NOMO-1 treated with dmso at 0.1 percent for 144 hours (cell line): ENCODE results near the gene CFAP299.

Experiments used
- DNase-seq: peaks from one replicate; lab custom pipeline; 2025; ENCODE audit not compliant: unreplicated experiment; lab: John Stamatoyannopoulos, UW

CFAP299 gene

DNA sequence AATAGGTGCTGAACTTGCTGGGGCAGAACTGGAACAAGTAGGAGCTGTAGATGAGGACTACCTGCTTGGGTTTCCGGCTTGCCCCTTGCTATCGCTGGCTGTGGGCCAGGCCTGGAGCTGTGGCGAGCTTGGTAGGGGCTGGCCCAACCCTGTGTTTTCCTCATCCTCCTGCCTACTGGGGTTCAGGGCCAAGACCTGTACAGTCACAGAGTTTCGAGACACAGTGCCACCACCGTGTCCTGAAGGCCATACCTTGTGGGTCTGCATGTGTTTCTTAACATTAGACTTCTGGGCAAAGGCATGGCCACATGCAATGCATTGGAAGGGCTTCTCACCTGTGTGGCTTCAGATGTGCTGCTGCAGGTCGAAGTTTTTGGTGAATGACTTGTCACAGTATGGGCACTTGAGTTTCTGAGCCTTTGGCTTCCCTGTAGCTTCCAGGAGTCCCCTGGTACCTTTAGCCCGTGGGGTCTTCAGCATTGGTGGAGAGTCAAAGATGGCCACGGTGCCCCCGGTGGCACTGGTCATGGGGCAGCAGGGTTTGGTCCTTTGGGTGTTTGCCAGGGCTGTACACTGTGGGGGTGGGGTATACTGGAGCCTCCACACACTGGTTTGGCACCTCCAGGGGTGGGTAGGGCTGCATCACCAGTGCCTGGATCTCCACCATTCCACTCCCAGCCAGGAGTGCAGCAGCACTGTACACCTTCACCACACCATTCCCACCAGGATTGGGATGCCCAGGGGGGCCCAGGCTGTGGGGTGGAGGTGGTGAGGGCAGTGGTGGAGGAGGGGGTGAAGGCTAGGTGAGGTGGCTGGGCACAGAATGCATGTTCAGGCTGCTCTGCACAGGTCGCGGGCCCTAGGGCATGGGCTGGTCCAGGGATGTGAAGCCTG is 52.1 kb downstream of the CFAP299 start:
- no peak for DNase-seq

- DNase-seq: no peak
Measured at GRCh38 chr4:80388284-80388607, 52.7 kb downstream of the CFAP299 start.

- DNase-seq: no peak
Measured at GRCh38 chr4:80390178-80390577, 54.6 kb downstream of the CFAP299 start.

DNA sequence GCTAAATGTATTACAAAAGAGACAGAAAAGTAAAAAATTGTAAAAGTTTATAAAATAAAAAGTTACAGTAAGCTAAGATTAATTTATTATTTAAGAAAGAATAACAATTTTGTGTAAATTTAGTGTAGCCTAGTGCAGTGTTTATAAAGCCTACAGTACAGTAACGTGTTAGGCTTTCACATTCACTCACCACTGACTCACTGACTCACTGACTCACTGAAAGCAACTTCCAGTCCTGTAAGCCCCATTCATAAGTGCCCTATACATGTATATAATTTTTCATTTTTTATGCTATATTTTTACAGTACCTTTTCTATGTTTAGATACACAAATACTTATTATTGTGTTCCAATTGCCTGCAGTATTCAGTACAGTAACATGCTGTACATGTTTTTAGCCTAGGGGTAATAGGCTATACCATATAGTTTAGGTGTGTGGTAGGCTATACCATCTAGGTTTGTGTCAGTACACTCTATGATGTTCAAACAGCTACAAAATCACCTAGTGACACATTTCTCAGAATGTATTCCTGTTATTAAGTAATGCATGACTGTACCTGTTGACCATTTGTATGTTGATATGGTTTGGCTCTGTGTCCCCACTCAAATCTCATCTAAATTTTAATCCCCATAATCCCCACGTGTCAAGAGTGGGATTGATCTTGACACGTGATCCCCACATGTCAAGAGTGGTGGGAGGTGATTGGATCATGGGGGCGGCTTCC is 57.9 kb downstream of the CFAP299 start:
- DNase-seq: no peak

DNA sequence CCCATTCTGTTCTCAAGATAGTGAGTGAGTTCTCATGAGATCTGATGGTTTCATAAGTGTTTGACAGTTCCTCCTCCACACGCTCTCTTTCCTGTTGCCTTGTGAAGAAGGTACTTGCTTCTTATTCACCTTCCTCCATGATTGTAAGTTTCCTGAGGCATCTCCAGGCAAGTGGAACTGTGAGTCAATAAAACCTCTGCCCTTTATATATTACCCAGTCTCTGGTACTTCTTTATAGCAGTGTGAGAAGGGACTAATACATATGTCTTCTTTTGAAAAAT is 58.4 kb downstream of the CFAP299 start:
- DNase-seq: no peak

DNA sequence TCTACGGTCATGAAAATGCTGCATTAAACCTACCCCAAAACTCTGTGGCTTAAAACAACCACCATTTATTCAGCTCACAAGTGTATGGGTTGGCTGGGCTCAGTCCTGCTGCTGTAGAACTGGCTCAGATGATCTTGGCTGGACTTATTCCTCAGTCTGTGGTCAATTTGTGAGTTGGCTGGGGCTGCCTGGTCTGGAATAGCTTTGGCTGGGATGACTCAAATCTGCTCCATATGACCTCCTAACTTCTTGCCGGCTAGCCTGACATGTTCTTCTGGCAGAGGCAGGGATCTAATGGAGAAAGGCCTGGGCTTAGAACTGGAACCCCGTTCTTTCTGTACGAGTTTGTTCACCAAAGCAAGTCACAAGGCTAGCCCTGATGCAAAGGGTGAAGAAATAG is 71.7 kb downstream of the CFAP299 start:
- no peak for DNase-seq

- no peak for DNase-seq
Measured at GRCh38 chr4:80409809-80410208, 74.3 kb downstream of the CFAP299 start.

GRCh38 chr4:80412322-80412721 is 76.8 kb downstream of the CFAP299 start:
- no peak for DNase-seq

DNA sequence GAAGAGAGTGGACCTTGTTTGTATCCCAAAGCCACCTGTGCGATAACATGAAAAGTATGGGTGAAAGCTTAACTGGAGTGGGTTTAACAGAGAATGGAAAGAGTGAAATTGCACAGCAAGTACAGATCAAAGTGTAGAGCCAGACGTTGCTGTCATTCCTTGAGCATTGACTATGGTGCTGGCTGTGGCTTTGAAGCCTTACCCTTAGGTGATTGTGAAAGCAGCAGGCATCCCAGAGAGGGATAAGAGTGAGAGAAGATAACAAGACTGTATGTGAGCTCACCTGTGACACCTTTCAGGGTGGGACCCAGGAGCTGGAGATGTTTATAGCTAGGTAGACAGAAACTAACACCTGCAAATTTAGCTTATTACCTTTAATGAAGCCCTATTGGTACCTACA is 77.6 kb downstream of the CFAP299 start:
- no peak for DNase-seq

DNA sequence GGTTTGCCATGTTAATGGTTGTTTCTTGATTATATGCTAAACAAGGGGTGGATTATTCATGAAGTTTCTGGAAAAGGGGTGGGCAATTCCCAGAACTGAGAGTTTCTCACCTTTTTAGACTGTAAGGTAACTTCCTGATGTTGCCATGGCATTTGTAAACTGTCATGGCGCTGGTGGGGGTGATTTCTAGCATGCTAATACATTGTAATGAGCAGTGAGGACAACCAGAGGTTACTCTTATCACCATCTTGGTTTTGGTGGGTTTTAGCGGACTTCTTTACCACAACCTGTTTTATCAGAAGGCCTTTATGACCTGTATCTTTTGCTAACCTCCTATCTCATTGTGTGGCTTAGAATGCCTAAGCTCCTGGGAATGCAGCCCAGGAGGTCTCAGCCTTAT is 81.5 kb downstream of the CFAP299 start:
- no peak for DNase-seq

- DNase-seq: no peak
Measured at GRCh38 chr4:80419946-80420345, 84.4 kb downstream of the CFAP299 start.

- no peak for DNase-seq
Measured at GRCh38 chr4:80420638-80421037, 85.1 kb downstream of the CFAP299 start.

DNA sequence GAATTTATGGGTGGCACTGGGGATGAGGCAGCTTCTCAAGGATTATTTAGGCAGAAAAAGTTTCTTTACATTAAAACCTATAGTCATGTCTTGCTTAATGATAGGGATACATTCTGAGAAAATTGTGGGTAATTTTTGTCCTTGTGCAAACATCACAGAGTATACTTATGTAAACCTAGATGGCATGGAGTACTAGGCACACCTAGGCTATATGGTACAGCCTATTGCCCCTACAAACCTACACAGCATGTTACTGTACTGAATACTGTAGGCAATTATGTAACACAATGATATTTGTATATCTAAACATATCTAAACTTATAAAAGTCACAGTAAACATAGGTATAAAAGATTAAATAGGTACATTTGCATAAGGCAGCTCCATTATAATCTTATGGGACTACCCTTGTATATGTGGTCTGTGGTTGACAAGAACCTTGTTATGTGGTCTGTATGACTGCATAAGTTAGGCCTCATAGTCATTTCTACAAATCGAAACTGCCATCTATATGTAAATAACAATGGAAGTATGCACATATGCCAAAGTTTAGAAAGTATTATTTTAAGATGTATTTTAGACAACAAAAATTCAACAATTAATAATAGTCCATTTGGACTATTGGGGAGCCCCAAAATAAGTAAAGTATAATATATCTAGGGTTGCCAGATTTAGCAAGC is 87.3 kb downstream of the CFAP299 start:
- DNase-seq: no peak

DNA sequence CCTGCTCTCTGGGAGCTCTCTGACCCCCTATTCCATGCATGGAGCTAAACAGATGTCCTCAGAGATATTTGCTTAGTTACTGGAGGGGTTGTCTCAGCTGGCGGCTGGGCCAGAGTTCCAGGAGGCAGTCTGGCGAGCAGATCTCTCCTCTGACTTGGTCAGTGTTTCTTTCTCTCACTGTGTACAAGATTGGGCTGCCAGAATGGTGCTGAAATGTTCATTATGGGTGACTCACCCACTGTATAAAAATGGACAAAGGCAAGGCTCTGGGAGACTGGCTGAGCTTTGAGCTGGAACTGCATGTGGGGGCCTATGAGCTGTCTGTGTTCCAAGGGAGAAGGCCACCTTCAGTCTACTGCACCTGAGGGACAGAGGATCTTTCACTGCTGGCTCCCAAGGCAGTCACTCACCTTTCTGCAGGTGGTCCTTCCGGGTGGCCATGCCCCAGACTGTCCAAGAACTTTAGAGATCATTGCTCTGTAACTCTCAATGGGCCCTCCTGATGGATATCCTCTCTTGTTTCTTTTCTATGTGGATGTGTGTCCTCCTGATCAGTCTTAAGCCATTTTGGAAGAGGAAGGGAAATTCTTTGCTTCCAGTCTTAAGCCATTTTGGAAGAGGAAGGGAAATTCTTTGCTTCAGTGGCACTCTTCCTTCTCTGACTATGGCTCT is 88.2 kb downstream of the CFAP299 start:
- no peak for DNase-seq

DNA sequence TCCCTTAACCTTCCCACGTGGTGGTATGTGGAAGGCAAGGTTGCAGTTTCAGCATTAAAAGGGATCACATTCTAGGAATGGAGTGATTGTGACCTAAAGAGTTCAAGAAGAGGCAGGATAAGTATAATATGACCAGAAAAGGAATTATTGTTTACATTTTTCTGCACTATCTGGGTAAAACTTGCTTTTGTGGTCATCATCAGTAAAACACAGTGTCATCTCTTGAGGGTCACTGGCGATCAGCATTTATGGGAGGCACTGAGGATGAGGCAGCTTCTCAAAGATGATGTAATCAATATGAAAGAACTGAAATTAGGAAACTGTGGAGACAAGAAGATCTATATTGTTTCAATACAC is 88.7 kb downstream of the CFAP299 start:
- no peak for DNase-seq

DNA sequence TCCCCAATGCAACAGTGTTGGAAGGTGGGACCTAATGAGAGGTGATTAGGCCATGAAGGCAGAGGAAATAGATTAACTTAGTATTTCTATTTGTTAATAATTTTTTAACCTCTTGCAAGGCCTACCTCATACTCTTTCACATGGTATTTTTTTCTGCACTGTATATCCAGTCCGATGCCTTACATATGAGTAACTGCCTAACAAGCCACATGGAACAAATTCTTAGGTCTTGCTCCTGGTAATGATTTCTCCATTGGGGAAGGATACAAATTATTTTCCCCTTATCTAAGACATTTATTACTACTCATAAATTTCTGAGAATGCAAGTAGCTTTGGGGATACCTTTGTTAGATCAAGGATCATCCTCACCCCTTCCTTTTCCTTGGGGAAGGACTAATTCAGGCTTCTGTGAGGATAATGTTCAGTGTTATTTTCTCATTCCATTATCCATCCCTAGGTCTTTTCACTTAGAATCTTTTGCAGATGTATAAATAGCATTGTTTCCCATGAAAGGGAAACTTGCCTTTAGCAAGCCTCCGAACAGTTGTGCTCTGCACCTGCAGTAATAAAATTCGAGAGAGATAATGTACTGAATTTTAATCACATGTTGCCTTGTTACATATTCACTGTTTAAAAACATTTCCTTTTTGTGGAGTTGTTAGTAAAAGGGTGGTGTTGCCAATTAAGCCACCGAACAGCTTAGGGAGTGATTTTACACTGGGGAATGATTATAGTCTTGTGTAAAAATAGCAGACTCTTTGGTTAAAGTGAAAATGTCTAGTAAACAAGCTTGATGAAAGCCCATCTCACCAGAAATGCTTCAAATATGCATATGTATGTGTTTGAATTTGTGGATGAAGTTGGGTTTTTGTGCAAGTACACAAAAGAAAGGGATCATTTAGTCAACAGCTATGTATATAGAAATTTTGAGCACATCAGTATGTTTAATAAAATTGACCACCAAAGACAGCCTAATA is 89.9 kb downstream of the CFAP299 start:
- no peak for DNase-seq

- no peak for DNase-seq
Measured at GRCh38 chr4:80431203-80431965, 95.9 kb downstream of the CFAP299 start.

DNA sequence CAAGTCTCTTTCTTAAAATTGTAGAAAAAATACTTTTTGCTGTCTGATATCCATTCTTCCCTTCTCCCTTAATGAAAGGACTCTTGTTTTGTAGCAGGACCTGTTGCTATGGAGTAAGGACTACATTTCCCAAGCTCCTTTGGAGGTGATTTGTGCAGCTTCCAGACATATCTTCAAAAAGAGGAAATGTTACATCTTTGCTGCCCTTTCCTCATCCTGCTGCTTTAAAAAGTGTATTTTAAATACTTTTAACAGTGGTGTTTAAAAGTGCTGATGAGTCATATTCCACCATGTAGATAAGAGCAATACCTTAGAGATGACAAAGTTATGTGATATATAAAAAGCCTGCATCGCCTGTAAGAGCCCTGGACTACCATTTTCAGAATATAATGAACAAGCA is 98.7 kb downstream of the CFAP299 start:
- no peak for DNase-seq

DNA sequence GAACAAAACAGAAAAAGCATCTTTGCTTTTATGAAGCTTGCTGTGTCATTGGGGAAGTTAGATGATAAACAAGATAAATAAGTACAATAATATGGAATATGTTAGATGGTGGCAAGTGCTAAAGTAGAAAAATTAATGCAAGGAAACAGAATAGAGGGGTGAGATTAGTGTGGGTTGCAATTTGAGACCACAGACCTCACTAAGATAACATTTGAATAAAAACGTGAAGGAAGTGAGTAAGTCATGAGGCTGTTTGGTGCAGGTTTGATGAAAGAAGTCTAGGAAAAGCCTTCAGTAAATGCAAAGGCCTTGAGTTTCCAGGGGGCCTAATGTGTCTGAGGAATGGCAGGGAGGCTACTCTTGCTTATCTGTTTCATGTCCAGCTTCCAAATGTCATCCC is 102.5 kb downstream of the CFAP299 start:
- DNase-seq: no peak
